T-helper 22 cell (primary cell): ENCODE results near the gene PAX2.

ENCODE experiments used
- DNase-seq: peaks from one replicate; pipeline ENCODE4 v3.0.0-alpha.2; 2020; ENCODE audit warnings: low read depth

PAX2 gene

GRCh38 chr10:100858261-100858660 lies 112.9 kb downstream of the PAX2 start:
- DNase-seq = no peak

DNA sequence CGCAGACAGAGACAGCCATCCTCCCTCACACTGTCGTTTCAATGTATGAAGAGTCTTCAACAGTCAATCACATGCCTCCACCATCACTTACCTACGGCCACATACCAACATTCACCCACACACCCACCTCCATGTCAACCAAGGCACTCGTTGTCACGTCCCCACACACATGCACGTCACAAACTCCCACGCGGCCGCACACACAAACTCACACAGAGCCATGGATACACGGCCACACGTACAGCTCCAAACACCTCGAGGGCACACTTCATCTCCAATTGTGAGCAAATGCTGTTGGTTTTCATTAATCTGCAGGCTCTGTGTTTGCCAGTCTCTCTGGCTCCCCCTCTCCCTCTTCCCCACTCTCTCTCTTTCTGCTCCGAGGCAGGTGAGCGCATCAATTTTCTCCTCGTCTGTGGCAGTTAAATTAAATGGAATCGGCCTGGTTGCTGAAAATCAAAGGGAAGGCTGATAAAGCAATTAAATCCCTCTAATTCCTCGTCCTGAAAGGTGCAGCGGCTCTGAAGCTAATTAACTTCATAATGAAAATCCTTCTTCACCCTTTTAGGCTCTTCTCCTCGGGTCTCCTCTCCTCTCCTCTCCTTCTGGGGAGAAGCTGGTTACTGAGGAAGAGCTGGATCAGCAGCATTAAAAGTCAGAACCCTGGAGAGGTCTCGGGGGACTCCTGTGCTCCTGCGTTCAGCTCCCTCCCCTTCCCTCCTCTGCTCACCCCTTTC lies 113.5 kb downstream of the PAX2 start:
- DNase-seq = no peak

DNA sequence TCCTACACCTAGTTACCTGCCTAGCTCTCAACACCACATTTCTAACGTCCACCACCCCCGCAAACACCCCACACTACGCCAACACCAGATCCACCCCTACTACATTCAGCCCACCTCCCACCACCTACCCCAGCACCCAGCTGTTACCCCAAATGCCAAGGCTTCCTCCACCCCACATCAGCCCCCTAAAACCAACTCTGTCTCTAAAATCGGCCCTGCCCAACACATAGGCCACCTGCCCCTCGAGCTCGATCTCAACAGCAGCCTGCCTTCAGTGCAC lies 114.0 kb downstream of the PAX2 start:
- DNase-seq = no peak

GRCh38 chr10:100863433-100863832 lies 118.1 kb downstream of the PAX2 start:
- no peak for DNase-seq

- DNase-seq = no peak
Observed at GRCh38 chr10:100864036-100864885, 118.9 kb downstream of the PAX2 start.

GRCh38 chr10:100864978-100865377 lies 119.6 kb downstream of the PAX2 start:
- no peak for DNase-seq

DNA sequence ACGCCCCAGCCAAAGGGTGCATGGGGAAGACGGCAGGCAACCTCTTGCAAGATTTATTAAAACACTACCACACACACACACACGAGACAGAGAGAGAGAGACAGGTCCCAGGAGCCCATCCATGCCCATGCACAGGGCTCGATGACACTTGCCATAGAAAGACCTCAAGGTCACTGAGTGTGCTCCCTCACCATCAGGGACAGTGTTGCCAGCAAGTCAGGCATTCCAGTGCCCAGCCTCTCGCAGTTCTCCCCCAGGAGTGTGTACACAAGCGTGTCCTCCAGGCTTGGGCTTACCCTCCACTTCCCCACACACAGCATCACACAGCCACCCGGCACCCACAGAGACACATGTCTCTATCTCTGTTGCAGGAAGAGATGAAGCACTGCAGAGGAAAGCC lies 120.6 kb downstream of the PAX2 start:
- no peak for DNase-seq

DNA sequence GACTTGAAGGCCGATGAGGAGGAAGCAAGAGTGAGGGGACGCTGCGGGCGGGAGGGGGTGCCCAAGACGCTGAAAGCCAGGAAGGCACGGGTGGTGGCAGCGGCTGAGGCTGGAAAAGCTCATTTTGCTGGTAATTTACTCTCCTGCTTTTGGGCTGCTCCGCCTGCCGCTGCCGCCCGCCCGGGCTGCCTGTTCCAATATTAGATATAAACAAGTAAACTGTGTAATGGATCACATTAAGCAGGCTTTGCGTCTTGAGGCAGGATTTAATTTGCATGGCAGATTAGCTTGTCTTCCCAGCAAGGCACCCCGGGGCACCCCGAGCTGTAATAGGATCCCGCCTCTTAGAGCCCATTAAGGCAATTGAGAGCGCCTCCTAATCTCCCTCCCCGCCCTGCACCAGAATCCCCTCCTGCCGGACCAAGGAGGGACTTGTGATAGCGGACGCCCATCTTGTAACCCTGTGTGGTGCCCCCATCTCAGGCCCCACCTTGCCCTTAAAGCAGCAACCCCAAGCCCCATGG lies 121.3 kb downstream of the PAX2 start:
- no peak for DNase-seq

GRCh38 chr10:100867261-100867963 lies 122.0 kb downstream of the PAX2 start:
- DNase-seq = no peak

- no peak for DNase-seq
Observed at GRCh38 chr10:100868382-100868781, 123.0 kb downstream of the PAX2 start.

DNA sequence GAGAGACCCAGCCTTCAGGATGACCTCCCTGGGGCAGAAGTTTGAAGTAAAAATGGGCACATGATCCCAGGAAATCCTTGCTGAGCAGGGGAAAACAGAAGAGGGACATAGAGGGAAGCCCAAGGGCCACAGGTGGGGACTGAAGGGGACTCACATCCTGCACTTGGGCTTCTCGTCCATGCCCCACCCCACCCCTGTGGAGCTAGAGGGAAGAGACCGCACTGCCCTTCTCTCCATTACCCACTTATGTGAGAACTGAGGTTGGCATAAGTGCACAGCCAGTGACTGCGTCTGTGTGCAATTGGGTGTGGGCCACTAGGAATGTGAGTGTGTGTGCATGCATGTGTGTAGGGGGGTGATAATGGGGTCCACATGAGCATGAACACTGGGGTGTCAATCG lies 124.0 kb downstream of the PAX2 start:
- DNase-seq = no peak

DNA sequence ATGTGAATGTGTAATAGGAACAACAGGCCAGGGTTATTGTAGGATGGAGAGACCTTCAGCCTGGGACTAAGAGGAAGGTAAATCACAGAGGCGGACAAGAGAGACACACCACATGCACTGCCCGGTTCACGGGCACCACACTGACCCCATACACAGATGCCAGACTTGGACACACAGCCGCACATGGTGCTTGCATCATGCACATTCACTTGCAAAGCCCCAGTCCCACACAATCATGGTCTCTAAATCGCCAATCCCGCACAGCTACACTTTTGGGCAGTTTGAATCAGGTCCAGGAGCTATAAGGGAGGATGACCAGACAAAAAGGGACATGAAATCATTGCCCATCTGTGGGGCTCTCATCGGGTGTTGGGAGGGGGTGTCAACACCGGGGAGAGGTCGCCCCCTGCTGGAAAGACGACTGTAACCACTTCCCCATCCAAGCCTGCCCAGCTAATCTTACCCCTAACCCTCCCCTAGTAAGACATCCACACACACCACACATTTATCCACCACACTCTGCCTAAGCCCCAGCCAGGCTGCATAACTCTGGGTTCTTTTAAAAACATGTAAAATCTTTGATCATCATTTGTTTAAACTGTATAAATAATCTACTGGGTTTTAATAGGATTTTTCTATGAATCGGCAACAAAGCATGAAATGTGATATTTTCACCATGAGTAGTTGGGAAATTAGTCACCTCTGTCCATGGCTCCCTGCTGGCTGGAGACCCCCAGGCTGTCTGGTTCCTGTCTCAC lies 126.8 kb downstream of the PAX2 start:
- no peak for DNase-seq

DNA sequence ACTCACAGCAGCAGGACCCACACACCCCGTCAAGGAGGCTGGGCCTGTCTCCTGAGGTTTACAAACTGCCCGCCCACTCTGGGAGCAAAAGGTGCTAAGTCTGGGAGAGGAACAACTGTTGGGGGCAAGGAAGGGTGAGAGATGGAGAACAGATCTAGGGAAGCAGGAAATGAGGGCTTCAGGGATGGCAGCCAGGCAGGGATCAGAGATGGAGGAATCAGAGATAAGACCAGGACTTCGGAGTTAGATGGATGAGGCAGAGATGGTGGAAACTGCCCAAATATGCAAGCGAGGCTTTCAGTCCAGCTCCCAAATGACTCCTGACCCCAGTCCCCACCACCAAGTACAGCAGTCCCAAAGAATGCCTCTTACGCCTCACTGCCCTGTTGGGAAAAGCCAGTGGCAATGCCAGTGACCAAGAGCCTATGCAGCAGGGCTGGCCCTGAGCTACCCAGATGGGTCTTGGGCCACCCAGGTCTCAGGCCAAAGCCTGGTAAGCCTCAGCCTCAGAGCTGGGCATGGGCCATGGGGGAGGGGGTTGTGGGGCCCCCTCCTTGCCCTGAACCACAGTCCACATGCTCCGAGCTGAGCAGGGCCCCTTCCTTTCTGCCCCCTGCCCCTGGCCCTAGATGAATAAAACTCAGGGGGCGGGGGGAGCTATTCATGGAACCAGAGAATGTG lies 127.9 kb downstream of the PAX2 start:
- no peak for DNase-seq

GRCh38 chr10:100873827-100874326 lies 128.5 kb downstream of the PAX2 start:
- no peak for DNase-seq

DNA sequence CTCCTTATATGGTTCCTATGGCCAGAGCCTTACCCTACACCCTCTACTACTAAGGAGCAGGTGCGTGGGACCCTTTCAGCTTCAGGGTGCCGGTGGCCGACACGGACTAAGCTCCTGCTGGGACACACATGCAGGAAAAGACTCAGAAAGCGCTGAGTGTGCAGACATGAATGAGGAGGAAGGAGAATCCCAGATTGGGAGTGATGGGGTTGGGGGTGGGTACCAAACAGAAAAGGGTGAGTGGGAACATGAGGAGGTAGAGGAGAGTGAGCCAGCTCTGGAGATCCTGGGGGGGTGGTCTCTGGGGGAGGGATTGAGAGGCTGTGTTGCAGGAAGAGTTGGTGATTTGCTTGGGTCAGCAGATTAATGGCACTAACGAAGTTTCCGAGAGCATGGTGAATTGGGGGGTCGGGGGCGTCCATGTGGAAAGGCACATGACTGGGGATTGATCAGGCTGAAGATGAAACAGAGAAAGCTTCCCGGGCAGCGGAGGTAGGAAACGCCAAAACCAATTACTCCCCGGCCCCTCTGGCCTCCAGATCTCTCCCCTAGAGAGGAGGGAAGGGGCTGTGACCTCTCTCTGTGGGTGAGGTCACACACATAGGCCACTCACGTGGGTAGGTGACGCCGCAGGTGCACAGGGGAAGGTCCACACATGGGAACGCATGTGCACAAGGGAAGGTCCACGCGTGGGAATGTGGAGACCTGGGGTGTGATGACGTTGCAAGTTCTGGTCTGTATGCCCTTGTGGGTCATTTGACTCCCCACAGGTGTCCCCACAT lies 129.5 kb downstream of the PAX2 start:
- no peak for DNase-seq

DNA sequence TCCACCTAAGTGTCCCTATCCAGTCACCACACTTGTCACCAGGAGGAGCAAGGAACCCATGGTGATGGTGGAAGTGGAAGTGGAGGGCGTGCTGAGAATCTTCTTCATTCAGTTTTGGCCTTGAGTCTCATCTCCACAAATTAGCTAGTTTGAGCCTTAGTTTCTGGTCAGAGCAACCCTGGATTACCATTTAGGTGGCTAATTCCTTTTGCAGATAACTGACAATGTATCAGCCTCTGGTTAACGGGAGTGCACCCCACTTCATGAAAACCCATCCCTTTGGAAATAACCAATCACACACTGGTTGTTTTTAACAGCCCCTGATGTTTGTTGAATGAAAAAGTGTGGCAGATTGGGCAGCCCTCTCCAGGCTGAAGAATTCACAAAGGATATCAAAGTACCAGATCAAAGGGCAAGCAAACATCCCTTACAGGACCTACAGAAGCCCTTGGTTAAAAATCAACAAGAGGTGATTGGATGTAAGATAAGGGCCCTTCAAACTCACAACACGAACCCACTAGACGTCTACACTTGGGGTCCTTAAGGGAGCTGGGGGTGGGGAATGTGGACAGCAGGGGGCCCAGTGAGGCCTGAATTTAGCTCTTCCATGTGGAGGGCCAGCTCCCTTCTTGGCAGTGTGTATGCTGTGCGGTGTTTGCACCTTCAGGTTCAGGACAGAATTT lies 130.2 kb downstream of the PAX2 start:
- no peak for DNase-seq

GRCh38 chr10:100876585-100877460 lies 131.4 kb downstream of the PAX2 start:
- no peak for DNase-seq

DNA sequence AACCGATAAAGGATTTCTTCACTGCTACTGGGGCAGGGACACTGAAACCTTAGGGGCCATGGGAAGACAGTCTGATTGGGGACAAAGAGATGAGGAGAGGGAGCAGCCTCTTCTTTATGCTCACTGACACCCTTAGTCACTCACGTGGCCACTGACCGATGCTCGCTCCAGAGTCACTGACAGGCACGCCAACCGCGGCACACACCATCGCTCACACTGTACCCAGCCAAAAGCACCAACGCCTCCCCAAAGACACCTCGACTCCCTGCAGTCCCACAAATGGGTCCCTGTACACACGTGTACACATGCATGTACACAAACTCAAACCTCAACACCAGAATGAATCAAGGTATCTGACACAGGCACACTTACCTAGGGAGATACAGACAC lies 132.1 kb downstream of the PAX2 start:
- no peak for DNase-seq
